Ascending aorta (tissue), 2 donors: ENCODE results near the gene CPPED1. TPM values are rescaled to one million over a fixed set of nuclear protein-coding genes. Genes with fewer than 3 reads are reported as not detected.

ENCODE experiments used
- DNase-seq, 2 donors: peaks; one replicate each; pipeline ENCODE4 v3.0.0-alpha.2; 2019; ENCODE audit warnings: low spot score in 2 of 2
- H3K27ac ChIP-seq, 2 donors: fragments of 200-600 bp; sonication (generic); one replicate each; pipeline ENCODE4 v1.5.1; 2016 to 2017; ENCODE audit warnings: mild to moderate bottlenecking in 1 of 2
- H3K27me3 ChIP-seq: fragments of 200-600 bp; sonication (generic); one replicate; pipeline ENCODE4 v1.5.1; 2017
- H3K36me3 ChIP-seq, 2 donors: fragments of 200-600 bp; sonication (generic); one replicate each; pipeline ENCODE4 v1.5.1; 2016
- H3K4me1 ChIP-seq, 2 donors: fragments of 200-600 bp; sonication (generic); one replicate each; pipeline ENCODE4 v1.5.1; 2016 to 2017; ENCODE audit warnings: mild to moderate bottlenecking in 1 of 2
- H3K4me3 ChIP-seq, 2 donors: fragments of 200-600 bp; sonication (generic); one replicate each; pipeline ENCODE4 v1.5.1; 2016 to 2017; ENCODE audit warnings: mild to moderate bottlenecking in 1 of 2
- H3K9me3 ChIP-seq, 2 donors: fragments of 200-600 bp; sonication (generic); one replicate each; pipeline ENCODE4 v1.5.1; 2016
- intact Hi-C: fragments of 100-400 bp; cut with DNase I; formaldehyde crosslinking; loops from one replicate; pipeline ENCODE4 v1.15.1; 2023
- total RNA-seq: library from RNA; depleted of rRNA; stranded (reverse); fragments of >200 nt; gene quantifications from one replicate; pipeline ENCODE4 v1.1.0, GENCODE V29; 2016
- TF ChIP-seq, protein P1 (sequence below), 3 experiments: fragments of 200-600 bp in 2 of 3; fragments of 450-650 bp in 1 of 3; sonication (generic) in 2 of 3; IDR thresholded peaks; one replicate each; pipeline ENCODE4 v1.5.1; 2016 to 2019; ENCODE audit warnings: antibody characterized with exemption in 3 of 3, mild to moderate bottlenecking in 1 of 3, moderate library complexity in 1 of 3

Gene CPPED1
- total RNA-seq, 1 donor from 2014 or later: 13.3 TPM

DNA sequence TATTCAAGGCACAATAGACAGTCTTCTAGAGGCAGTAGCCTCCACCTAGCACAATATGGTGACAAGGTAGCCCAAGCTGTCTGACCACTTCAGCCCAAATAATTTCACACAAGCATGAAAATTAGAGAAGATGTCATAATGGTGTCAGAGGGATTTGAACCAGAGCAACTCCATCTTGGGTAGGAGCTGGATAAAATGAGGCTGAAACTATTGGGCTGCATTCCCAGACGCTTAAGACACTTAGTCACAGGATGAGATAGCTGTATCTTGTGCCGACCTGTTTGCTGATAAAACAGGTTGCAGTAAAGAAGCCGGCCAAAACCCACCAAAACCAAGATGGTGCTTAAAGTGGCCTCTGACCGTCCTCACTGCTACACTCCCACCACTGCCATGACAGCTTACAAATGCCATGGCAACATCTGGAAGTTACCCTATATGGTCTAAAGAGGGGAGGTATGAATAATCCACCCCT is 192.6 kb downstream of the CPPED1 start:
- intact Hi-C loops: no loop called here
- TF ChIP-seq, protein P1, sequence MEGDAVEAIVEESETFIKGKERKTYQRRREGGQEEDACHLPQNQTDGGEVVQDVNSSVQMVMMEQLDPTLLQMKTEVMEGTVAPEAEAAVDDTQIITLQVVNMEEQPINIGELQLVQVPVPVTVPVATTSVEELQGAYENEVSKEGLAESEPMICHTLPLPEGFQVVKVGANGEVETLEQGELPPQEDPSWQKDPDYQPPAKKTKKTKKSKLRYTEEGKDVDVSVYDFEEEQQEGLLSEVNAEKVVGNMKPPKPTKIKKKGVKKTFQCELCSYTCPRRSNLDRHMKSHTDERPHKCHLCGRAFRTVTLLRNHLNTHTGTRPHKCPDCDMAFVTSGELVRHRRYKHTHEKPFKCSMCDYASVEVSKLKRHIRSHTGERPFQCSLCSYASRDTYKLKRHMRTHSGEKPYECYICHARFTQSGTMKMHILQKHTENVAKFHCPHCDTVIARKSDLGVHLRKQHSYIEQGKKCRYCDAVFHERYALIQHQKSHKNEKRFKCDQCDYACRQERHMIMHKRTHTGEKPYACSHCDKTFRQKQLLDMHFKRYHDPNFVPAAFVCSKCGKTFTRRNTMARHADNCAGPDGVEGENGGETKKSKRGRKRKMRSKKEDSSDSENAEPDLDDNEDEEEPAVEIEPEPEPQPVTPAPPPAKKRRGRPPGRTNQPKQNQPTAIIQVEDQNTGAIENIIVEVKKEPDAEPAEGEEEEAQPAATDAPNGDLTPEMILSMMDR (IDR thresholded peaks at IDR 0.05): no peak
- Histone ChIP-seq H3K36me3 (no peaks in the 10 kb centered on the region), H3K9me3 (peaks cover 0 to 7% of the 10 kb centered on the region in 2 donors), H3K4me3 (no peak overlapping the region), H3K4me1 (no peaks in the 10 kb centered on the region), H3K27me3 (no peaks in the 10 kb centered on the region), H3K27ac (no peak overlapping the region)
- no peak for DNase-seq

DNA sequence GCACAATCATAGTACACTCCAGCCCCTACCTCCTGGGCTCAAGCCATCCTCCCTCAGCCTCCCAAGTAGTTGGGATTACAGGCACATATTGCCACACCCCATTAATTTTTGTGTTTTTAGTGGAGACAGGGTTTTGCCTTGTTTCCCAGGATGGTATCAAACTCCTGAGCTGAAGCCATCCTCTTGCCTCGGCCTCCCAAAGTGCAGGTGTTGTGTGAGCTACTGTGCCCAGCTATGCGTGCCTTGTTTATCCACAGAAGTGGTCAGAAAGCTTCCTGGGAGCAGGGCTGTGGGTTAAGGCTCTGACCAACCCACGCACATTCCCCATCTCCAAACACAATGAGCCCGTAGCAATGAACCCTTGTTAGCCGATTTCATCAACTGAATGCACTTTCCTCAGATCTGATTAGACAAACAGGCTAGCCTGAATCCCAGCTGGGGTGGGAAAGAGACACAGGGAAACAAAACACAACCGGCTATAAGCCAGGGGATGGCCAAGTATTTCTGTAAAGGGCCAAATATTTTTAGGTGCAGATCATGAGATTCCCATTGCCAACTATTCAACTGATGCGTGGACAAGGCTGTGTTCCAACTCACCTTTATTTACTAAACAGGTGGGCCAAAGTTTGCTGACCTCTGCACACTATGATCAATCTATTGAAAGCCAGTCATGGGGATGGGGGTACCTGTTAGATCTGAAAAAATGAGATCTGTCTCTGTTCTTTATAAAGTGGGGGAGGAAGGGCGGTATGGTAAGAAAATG is 193.6 kb downstream of the CPPED1 start:
- intact Hi-C loops: no loop called here
- no peak overlapping the region for H3K4me3 ChIP-seq
- H3K27me3 ChIP-seq: no peaks in the 10 kb centered on the region
- no peak overlapping the region for H3K27ac ChIP-seq
- no peak for DNase-seq
- no peaks in the 10 kb centered on the region for H3K36me3 ChIP-seq
- no peaks in the 10 kb centered on the region for H3K4me1 ChIP-seq
- TF ChIP-seq, protein P1 (IDR thresholded peaks at IDR 0.05): no peak
- H3K9me3 ChIP-seq: peaks cover 0 to 7% of the 10 kb centered on the region in 2 donors

Other genes starting within 250 kb of the CPPED1 start
- gene SHISA9, start 97.7 kb upstream of the CPPED1 start, total RNA-seq: 8.9 TPM